NCI-H446 treated with DMSO at 0.1 percent for 48 hours (cell line): ENCODE data around the gene PNPLA3.

Experiments used
- DNase-seq: peaks from one replicate; lab custom pipeline; 2025; lab: John Stamatoyannopoulos, UW

PNPLA3 gene

GRCh38 chr22:43994006-43994405 is 70.4 kb downstream of the PNPLA3 start:
- no peak for DNase-seq

- no peak for DNase-seq
These were observed 70.8 kb downstream of the PNPLA3 start for GRCh38 chr22:43994416-43994815.

GRCh38 chr22:43995057-43995685 is 71.6 kb downstream of the PNPLA3 start:
- no peak for DNase-seq

GRCh38 chr22:43995798-43996169 is 72.2 kb downstream of the PNPLA3 start:
- DNase-seq: no peak

- no peak for DNase-seq
These were observed 72.8 kb downstream of the PNPLA3 start for GRCh38 chr22:43996170-43996980.

GRCh38 chr22:43996981-43997265 is 73.3 kb downstream of the PNPLA3 start:
- no peak for DNase-seq
